NT2/D1 (cell line): ENCODE results near the gene MBNL2.

ENCODE experiments used
- YY1 ChIP-seq: IDR thresholded peaks from 2 replicates; pipeline ENCODE4 v1.6.1; 2011; ENCODE audit not compliant: insufficient read length, insufficient read depth
- ZNF274 ChIP-seq: IDR thresholded peaks from 2 replicates; pipeline ENCODE4 v1.6.1; 2011; ENCODE audit warnings: mild to moderate bottlenecking, low read depth, low read length

DNA sequence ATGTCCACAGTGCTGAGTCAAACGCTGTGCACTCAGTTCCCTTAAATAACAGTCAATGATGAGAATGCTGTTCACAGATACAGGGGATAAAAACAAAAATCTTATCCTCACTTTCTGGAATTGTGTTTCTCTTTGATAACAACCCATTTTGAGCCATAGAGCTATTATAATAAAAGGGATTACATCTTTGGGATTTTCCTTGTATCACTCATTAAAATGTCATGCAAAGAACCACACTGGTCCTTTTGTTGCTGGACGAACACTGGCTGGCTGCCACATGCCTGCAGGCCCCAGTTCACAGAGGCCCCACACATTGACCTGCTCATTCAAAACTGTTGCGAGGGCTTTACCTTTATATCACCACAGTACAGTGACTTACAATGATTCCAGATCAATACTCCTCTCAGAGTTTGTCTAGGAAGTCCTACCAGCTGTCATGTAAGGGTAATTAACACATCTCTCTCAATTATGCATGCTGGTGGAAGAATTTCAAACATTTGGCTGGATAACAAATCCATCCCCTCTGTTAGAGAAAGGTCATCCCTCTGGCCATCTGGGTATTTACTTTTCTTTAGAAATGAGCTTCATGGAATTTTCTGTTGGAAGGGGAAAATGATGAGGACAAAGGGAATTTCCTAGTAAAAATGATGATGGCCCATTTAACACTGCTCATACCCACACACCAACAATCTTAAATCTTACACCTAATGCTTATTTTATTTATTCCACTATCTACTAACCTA lies 85.9 kb downstream of the MBNL2 start:
- TF ChIP-seq ZNF274: no peak
- no peak for TF ChIP-seq YY1
